ENCODE results near the gene ARHGEF6.

Gene ARHGEF6

GRCh38 chrX:136750364-136750763, 30.4 kb downstream of the ARHGEF6 start:
- in situ Hi-C loops (cut with HindIII; ENCODE audit: low sequenced_read_pairs): no loop called here

GRCh38 chrX:136747003-136747986, 33.4 kb downstream of the ARHGEF6 start:
- in situ Hi-C loops (cut with HindIII; ENCODE audit: low sequenced_read_pairs): no loop called here

GRCh38 chrX:136745215-136746173, 35.2 kb downstream of the ARHGEF6 start:
- in situ Hi-C loops (cut with HindIII; ENCODE audit: low sequenced_read_pairs): no loop called here

GRCh38 chrX:136742721-136743379, 37.9 kb downstream of the ARHGEF6 start:
- in situ Hi-C loops (cut with HindIII; ENCODE audit: low sequenced_read_pairs): no loop called here

GRCh38 chrX:136738049-136738729, 42.5 kb downstream of the ARHGEF6 start:
- in situ Hi-C loops (cut with HindIII; ENCODE audit: low sequenced_read_pairs): no loop called here

- in situ Hi-C loops (cut with HindIII; ENCODE audit: low sequenced_read_pairs): no loop called here
Observed at GRCh38 chrX:136736690-136737089, 44.0 kb downstream of the ARHGEF6 start.

GRCh38 chrX:136735601-136736000, 45.1 kb downstream of the ARHGEF6 start:
- in situ Hi-C loops (cut with HindIII; ENCODE audit: low sequenced_read_pairs): no loop called here

GRCh38 chrX:136733613-136734012, 47.1 kb downstream of the ARHGEF6 start:
- in situ Hi-C loops (cut with HindIII; ENCODE audit: low sequenced_read_pairs): no loop called here

GRCh38 chrX:136731798-136732197, 48.9 kb downstream of the ARHGEF6 start:
- in situ Hi-C loops (cut with HindIII; ENCODE audit: low sequenced_read_pairs): no loop called here

- in situ Hi-C loops (cut with HindIII; ENCODE audit: low sequenced_read_pairs): no loop called here
Observed at GRCh38 chrX:136731207-136731782, 49.4 kb downstream of the ARHGEF6 start.

GRCh38 chrX:136728393-136728792, 52.3 kb downstream of the ARHGEF6 start:
- in situ Hi-C loops (cut with HindIII; ENCODE audit: low sequenced_read_pairs): no loop called here

- in situ Hi-C loops (cut with HindIII; ENCODE audit: low sequenced_read_pairs): no loop called here
Observed at GRCh38 chrX:136725441-136726104, 55.2 kb downstream of the ARHGEF6 start.

GRCh38 chrX:136718091-136718490, 62.6 kb downstream of the ARHGEF6 start:
- in situ Hi-C loops (cut with HindIII; ENCODE audit: low sequenced_read_pairs): no loop called here

GRCh38 chrX:136714626-136715599, 65.8 kb downstream of the ARHGEF6 start:
- in situ Hi-C loops (cut with HindIII; ENCODE audit: low sequenced_read_pairs): no loop called here

GRCh38 chrX:136712650-136713310, 68.0 kb downstream of the ARHGEF6 start:
- in situ Hi-C loops (cut with HindIII; ENCODE audit: low sequenced_read_pairs): no loop called here

GRCh38 chrX:136711147-136711546, 69.6 kb downstream of the ARHGEF6 start:
- in situ Hi-C loops (cut with HindIII; ENCODE audit: low sequenced_read_pairs): no loop called here

GRCh38 chrX:136710325-136710951, 70.3 kb downstream of the ARHGEF6 start:
- in situ Hi-C loops (cut with HindIII; ENCODE audit: low sequenced_read_pairs): no loop called here

Measured in endothelial cell of hepatic sinusoid (primary cell).